Endothelial cell of umbilical vein (primary cell): ENCODE measurements around the gene UBE2H. TPM values are rescaled to one million over a fixed set of nuclear protein-coding genes. Genes with fewer than 3 reads are reported as not detected.

Experiments
- BruUV-seq: library from RNA; stranded (reverse); fragments of 400-500 nt; replicated peaks from 2 replicates; lab custom pipeline; 2021; lab: Mats Ljungman, UMichigan
- CTCF ChIA-PET: fragments of 300-600, 350-600 bp; sonication (Branson Sonifier 250); formaldehyde crosslinking; loops from one replicate; lab custom pipeline; 2021; ENCODE audit warnings: antibody characterized with exemption, inconsistent platforms; lab: Charles Lee
- POLR2A ChIA-PET: fragments of 300-600, 350-600 bp; sonication (Branson Sonifier 250); formaldehyde crosslinking; loops from one replicate; lab custom pipeline; 2021; ENCODE audit warnings: antibody characterized with exemption, inconsistent platforms; lab: Charles Lee
- DNase-seq: peaks from one replicate; pipeline ENCODE4 v3.0.0-alpha.2; 2011; ENCODE audit warnings: low read depth, low spot score
- FAIRE-seq: peaks from 2 replicates; lab custom pipeline; 2011; peaks lifted over from hg19 to GRCh38; lab: Jason Lieb, UNC
- H2AFZ ChIP-seq: 2 replicates; pipeline ENCODE4 v1.6.0; 2012; ENCODE audit warnings: low read depth, low read length, control low read depth, inconsistent platforms
- H3K27ac ChIP-seq: 2 replicates; pipeline ENCODE4 v1.5.1; 2011; ENCODE audit warnings: low read depth, mild to moderate bottlenecking, control low read depth, low read length, moderate library complexity; ENCODE audit not compliant: insufficient read depth
- H3K27me3 ChIP-seq, 2 experiments: 2 replicates each; pipeline versions ENCODE4 v1.6.0 to v1.6.1; 2011; ENCODE audit warnings: low read length in 2 of 2, mixed read lengths in 1 of 2; ENCODE audit not compliant: control insufficient read depth in 2 of 2, insufficient read depth in 2 of 2
- H3K36me3 ChIP-seq, 2 experiments: 2 replicates in 1 of 2; 3 replicates in 1 of 2; pipeline ENCODE4 v1.5.1; 2011; ENCODE audit warnings: low read length in 2 of 2, mild to moderate bottlenecking in 1 of 2, moderate library complexity in 1 of 2; ENCODE audit not compliant: control insufficient read depth in 2 of 2, insufficient read depth in 2 of 2; ENCODE audit errors: extremely low read depth in 1 of 2
- H3K4me1 ChIP-seq: 3 replicates; pipeline ENCODE4 v1.5.1; 2011; ENCODE audit warnings: mild to moderate bottlenecking, low read length; ENCODE audit not compliant: control insufficient read depth, insufficient read depth; ENCODE audit errors: extremely low read depth
- H3K4me2 ChIP-seq: 2 replicates; pipeline ENCODE4 v1.6.1; 2011; ENCODE audit warnings: low read length, control low read depth, mixed read lengths; ENCODE audit not compliant: insufficient read depth
- H3K4me3 ChIP-seq, 3 experiments: fragments of 200-600 bp in 1 of 3; sonication (generic), shearing (Covaris generic) in 1 of 3; replicated peaks in 1 of 3; 2 replicates each; pipeline ENCODE4 v1.5.1; 2011 to 2016; ENCODE audit warnings: control low read depth in 3 of 3, low read length in 3 of 3, mild to moderate bottlenecking in 2 of 3, inconsistent platforms in 1 of 3, low read depth in 1 of 3, moderate library complexity in 1 of 3; ENCODE audit not compliant: insufficient read depth in 1 of 3
- H3K79me2 ChIP-seq: 2 replicates; pipeline ENCODE4 v1.6.0; 2012; ENCODE audit warnings: low read length, inconsistent platforms; ENCODE audit not compliant: control insufficient read depth, insufficient read depth
- H3K9ac ChIP-seq: replicated peaks from 2 replicates; pipeline ENCODE3; 2011; ENCODE audit warnings: low read length, control low read depth; ENCODE audit not compliant: insufficient read depth; ENCODE audit errors: extremely low read depth
- H3K9me1 ChIP-seq: replicated peaks from 3 replicates; pipeline ENCODE4 v1.6.0; 2011; ENCODE audit warnings: mild to moderate bottlenecking, low read length; ENCODE audit not compliant: control insufficient read depth, insufficient read depth; ENCODE audit errors: extremely low read depth
- H3K9me3 ChIP-seq: replicated peaks from 2 replicates; pipeline ENCODE4 v1.5.1; 2012; ENCODE audit warnings: low read length, inconsistent platforms; ENCODE audit not compliant: control insufficient read depth, insufficient read depth
- H4K20me1 ChIP-seq: replicated peaks from 2 replicates; pipeline ENCODE3; 2011; ENCODE audit warnings: mild to moderate bottlenecking, low read length; ENCODE audit not compliant: control insufficient read depth, insufficient read depth; ENCODE audit errors: extremely low read depth
- EZH2 ChIP-seq: IDR thresholded peaks from 2 replicates; pipeline ENCODE4 v1.6.1; 2012; ENCODE audit warnings: borderline replicate concordance, low read depth, mild to moderate bottlenecking, moderate library complexity, low read length, inconsistent platforms; ENCODE audit not compliant: severe bottlenecking
- FOS ChIP-seq: IDR thresholded peaks from 2 replicates; pipeline ENCODE4 v1.6.1; 2011; ENCODE audit warnings: mild to moderate bottlenecking, low read length, moderate library complexity, borderline replicate concordance; ENCODE audit not compliant: insufficient read depth
- GATA2 ChIP-seq: IDR thresholded peaks from 2 replicates; pipeline ENCODE4 v1.7.0; 2011; ENCODE audit warnings: low read depth, mild to moderate bottlenecking, moderate library complexity, mixed read lengths, low read length; ENCODE audit not compliant: insufficient read length, insufficient read depth
- JUN ChIP-seq: IDR thresholded peaks from 2 replicates; pipeline ENCODE4 v1.6.1; 2011; ENCODE audit warnings: borderline replicate concordance, low read depth; ENCODE audit not compliant: insufficient read length, insufficient read depth
- MYC ChIP-seq: IDR thresholded peaks from one replicate; pipeline ENCODE4 v1.6.1; 2011; ENCODE audit warnings: mild to moderate bottlenecking, low read depth, low read length
- POLR2A ChIP-seq: IDR thresholded peaks from 2 replicates; pipeline ENCODE4 v1.6.1; 2012; ENCODE audit warnings: low read depth, mild to moderate bottlenecking, control low read depth, low read length
- POLR2AphosphoS5 ChIP-seq: IDR thresholded peaks from 2 replicates; pipeline ENCODE4 v1.6.1; 2012; ENCODE audit warnings: low read depth, mild to moderate bottlenecking, control low read depth, low read length, moderate library complexity; ENCODE audit not compliant: insufficient read depth
- dilution Hi-C: fragments of 300-500 bp; cut with MboI; formaldehyde crosslinking; loops from one replicate; pipeline ENCODE4 v1.15.0; 2019; ENCODE audit warnings: low sequenced_read_pairs; ENCODE audit not compliant: extremely low pct_ligation_motif_present
- intact Hi-C: fragments of 100-400 bp; cut with micrococcal nuclease; formaldehyde crosslinking; loops from one replicate; pipeline ENCODE4 v1.10.0; 2022
- polyA plus RNA-seq, 4 experiments: library from polyadenylated mRNA; depleted of rRNA in 3 of 4; stranded (reverse) in 3 of 4; unstranded in 1 of 4; fragments of >200 nt; gene quantifications; 2 replicates each; pipeline versions ENCODE4 v1.2.1 to v1.2.3, GENCODE V29; 2011 to 2012; ENCODE audit warnings: missing spikeins in 1 of 4
- total RNA-seq: library from RNA; stranded (reverse); gene quantifications from 2 replicates; pipeline ENCODE4 v1.2.3, GENCODE V29; 2021
- TF ChIP-seq, protein P1 (sequence below), 2 donors: IDR thresholded peaks; 1 replicate in 1 of 2; 2 replicates in 1 of 2; pipeline ENCODE4 v1.5.1; 2011; ENCODE audit warnings: low read length in 2 of 2, mild to moderate bottlenecking in 2 of 2, moderate library complexity in 2 of 2, control low read depth in 1 of 2, inconsistent platforms in 1 of 2, low read depth in 1 of 2; ENCODE audit not compliant: insufficient read depth in 1 of 2; ENCODE audit errors: extremely low read depth in 1 of 2
- TF ChIP-seq, protein P2 (sequence below): IDR thresholded peaks from 2 replicates; pipeline ENCODE4 v1.6.1; 2011; ENCODE audit not compliant: insufficient read depth, insufficient read length

The UBE2H gene
- total and polyA plus RNA-seq, 2 donors (not counting 3 experiments of a cell fraction or from before 2014, with no cell fraction given): 51.7 to 90.1 TPM

DNA sequence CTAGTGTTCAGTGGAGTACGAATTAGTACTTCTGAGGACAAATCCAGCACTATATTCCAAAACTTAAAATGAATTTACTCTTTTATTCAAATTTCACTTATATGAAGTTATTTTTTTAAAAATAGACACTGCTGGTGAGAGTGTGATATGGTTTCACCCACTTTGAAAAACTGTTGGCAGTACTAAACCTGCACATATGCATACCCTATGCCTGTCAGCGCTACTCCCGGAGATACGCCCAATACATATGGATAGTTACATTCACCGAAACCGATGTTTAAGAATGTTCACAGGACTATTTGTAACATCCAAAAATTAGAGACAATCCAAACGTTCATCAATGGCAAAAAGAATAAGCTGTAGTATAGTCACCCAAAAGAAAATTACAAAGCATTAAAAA is 69.6 kb downstream of the UBE2H start:
- no peak overlapping the region for H3K27ac ChIP-seq
- FAIRE-seq: no peak
- ChIA-PET CTCF (no interaction called here), POLR2A (no interaction called here)
- TF ChIP-seq, protein P1, sequence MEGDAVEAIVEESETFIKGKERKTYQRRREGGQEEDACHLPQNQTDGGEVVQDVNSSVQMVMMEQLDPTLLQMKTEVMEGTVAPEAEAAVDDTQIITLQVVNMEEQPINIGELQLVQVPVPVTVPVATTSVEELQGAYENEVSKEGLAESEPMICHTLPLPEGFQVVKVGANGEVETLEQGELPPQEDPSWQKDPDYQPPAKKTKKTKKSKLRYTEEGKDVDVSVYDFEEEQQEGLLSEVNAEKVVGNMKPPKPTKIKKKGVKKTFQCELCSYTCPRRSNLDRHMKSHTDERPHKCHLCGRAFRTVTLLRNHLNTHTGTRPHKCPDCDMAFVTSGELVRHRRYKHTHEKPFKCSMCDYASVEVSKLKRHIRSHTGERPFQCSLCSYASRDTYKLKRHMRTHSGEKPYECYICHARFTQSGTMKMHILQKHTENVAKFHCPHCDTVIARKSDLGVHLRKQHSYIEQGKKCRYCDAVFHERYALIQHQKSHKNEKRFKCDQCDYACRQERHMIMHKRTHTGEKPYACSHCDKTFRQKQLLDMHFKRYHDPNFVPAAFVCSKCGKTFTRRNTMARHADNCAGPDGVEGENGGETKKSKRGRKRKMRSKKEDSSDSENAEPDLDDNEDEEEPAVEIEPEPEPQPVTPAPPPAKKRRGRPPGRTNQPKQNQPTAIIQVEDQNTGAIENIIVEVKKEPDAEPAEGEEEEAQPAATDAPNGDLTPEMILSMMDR (IDR thresholded peaks at IDR 0.05; ENCODE audit: extremely low read depth in 1 of 2, insufficient read depth in 1 of 2, low read depth in 1 of 2, low read length in 2 of 2): no peak
- TF ChIP-seq MYC (no peak), EZH2 (no peak)
- intact Hi-C loops (no loop called here), dilution Hi-C loops (no loop called here)
- DNase-seq: no peak
- H4K20me1 ChIP-seq: no peaks in the 10 kb centered on the region
- BruUV-seq: no TSS peak
- no peaks in the 10 kb centered on the region for H3K27me3 ChIP-seq
- H3K9ac ChIP-seq: no peak overlapping the region
- H3K4me2 ChIP-seq: no peak overlapping the region
- H3K4me1 ChIP-seq: peaks cover 5% of the 10 kb centered on the region
- no peaks in the 10 kb centered on the region for H3K9me3 ChIP-seq
- peaks cover 0 to 3% of the 10 kb centered on the region in 2 experiments for H3K36me3 ChIP-seq
- H2AFZ ChIP-seq: no peak overlapping the region
- H3K4me3 ChIP-seq: no peak overlapping the region
- H3K79me2 ChIP-seq: peaks cover 10% of the 10 kb centered on the region
- no peaks in the 10 kb centered on the region for H3K9me1 ChIP-seq

DNA sequence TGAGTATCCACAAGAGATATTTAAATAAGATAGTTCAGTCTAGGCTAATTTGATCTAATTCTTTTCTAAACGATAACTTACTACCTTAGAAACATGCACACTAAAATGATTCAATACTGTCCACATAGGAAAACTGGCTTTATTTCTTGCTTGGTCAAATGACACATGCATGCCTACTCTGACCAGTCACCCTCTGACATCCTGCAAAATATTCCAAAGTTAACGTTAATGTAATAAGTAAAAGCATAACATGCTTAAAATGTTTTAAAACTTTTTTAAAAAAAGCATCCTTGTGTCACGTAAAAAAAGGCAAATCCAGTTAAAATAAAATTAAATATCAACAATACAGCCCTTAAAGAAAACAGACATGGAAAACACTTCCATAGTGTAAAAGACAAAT is 70.2 kb downstream of the UBE2H start:
- Histone ChIP-seq H3K4me2 (no peak overlapping the region), H3K4me3 (no peak overlapping the region), H3K79me2 (peaks cover 10% of the 10 kb centered on the region), H3K9ac (no peak overlapping the region), H4K20me1 (no peaks in the 10 kb centered on the region), H2AFZ (no peak overlapping the region), H3K27me3 (no peaks in the 10 kb centered on the region), H3K4me1 (peaks cover 10% of the 10 kb centered on the region), H3K9me3 (no peaks in the 10 kb centered on the region), H3K27ac (no peak overlapping the region), H3K9me1 (no peaks in the 10 kb centered on the region), H3K36me3 (peaks cover 0 to 5% of the 10 kb centered on the region in 2 experiments)
- no peak for FAIRE-seq
- TF ChIP-seq POLR2AphosphoS5: no peak
- TF ChIP-seq GATA2: no peak
- TF ChIP-seq, protein P1 (IDR thresholded peaks at IDR 0.05; ENCODE audit: extremely low read depth in 1 of 2, insufficient read depth in 1 of 2, low read depth in 1 of 2, low read length in 2 of 2): no peak
- TF ChIP-seq EZH2: no peak
- TF ChIP-seq FOS: no peak
- no peak for TF ChIP-seq POLR2A
- no peak for TF ChIP-seq JUN
- no peak for TF ChIP-seq MYC
- TF ChIP-seq, protein P2, sequence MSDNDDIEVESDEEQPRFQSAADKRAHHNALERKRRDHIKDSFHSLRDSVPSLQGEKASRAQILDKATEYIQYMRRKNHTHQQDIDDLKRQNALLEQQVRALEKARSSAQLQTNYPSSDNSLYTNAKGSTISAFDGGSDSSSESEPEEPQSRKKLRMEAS: no peak
- CTCF ChIA-PET: no interaction called here
- POLR2A ChIA-PET: no interaction called here
- BruUV-seq: no TSS peak
- intact Hi-C loops: no loop called here
- dilution Hi-C loops: no loop called here
- no peak for DNase-seq
